GM18511 (cell line): ENCODE data around the gene DLG2.
"Not testable (repeated sequence)": the region's sequence is repeated elsewhere in the genome, so short reads cannot be mapped to it uniquely, and the experiment has no call there.

Experiments used
- ATAC-seq: cut with Tn5 transposase; IDR thresholded peaks from one replicate; pipeline ENCODE4 v1.9.1; 2021; ENCODE audit warnings: mild to moderate bottlenecking, moderate library complexity; ENCODE audit not compliant: unreplicated experiment

DLG2 gene

GRCh38 chr11:85247797-85248196 is 379.3 kb downstream of the DLG2 start:
- ATAC-seq = no peak

GRCh38 chr11:85238906-85239305 is 388.2 kb downstream of the DLG2 start:
- no peak for ATAC-seq

- not testable (repeated sequence) for ATAC-seq
Measured at GRCh38 chr11:85238038-85238437, 389.1 kb downstream of the DLG2 start.

GRCh38 chr11:85236211-85236610 is 390.9 kb downstream of the DLG2 start:
- ATAC-seq = no peak

GRCh38 chr11:85232559-85232958 is 394.6 kb downstream of the DLG2 start:
- ATAC-seq = no peak

- ATAC-seq = no peak
Measured at GRCh38 chr11:85231588-85231987, 395.6 kb downstream of the DLG2 start.

- not testable (repeated sequence) for ATAC-seq
Measured at GRCh38 chr11:85229723-85230122, 397.4 kb downstream of the DLG2 start.

GRCh38 chr11:85196968-85197367 is 430.2 kb downstream of the DLG2 start:
- no peak for ATAC-seq

- no peak for ATAC-seq
Measured at GRCh38 chr11:85195934-85196333, 431.2 kb downstream of the DLG2 start.

GRCh38 chr11:85187992-85188391 is 439.2 kb downstream of the DLG2 start:
- ATAC-seq = no peak

GRCh38 chr11:85184721-85185120 is 442.4 kb downstream of the DLG2 start:
- no peak for ATAC-seq

GRCh38 chr11:85182441-85183387 is 444.4 kb downstream of the DLG2 start:
- ATAC-seq = peak; percentile 85

- no peak for ATAC-seq
Measured at GRCh38 chr11:85180528-85180927, 446.6 kb downstream of the DLG2 start.

GRCh38 chr11:85171648-85172257 is 455.4 kb downstream of the DLG2 start:
- no peak for ATAC-seq

- ATAC-seq = no peak
Measured at GRCh38 chr11:85170184-85170583, 457.0 kb downstream of the DLG2 start.

- ATAC-seq = no peak
Measured at GRCh38 chr11:85167471-85167870, 459.7 kb downstream of the DLG2 start.

GRCh38 chr11:85167038-85167437 is 460.1 kb downstream of the DLG2 start:
- ATAC-seq = no peak

- no peak for ATAC-seq
Measured at GRCh38 chr11:85165819-85166218, 461.3 kb downstream of the DLG2 start.

- no peak for ATAC-seq
Measured at GRCh38 chr11:85164743-85165142, 462.4 kb downstream of the DLG2 start.

- no peak for ATAC-seq
Measured at GRCh38 chr11:85154294-85154693, 472.9 kb downstream of the DLG2 start.

- no peak for ATAC-seq
Measured at GRCh38 chr11:85137597-85137996, 489.5 kb downstream of the DLG2 start.

GRCh38 chr11:85133636-85134035 is 493.5 kb downstream of the DLG2 start:
- no peak for ATAC-seq
